ENCODE measurements around the gene SQSTM1. TPM values are rescaled to one million over a fixed set of nuclear protein-coding genes. Genes with fewer than 3 reads are reported as not detected.

SQSTM1 gene
- total RNA-seq, 1 experiment from 2014 or later: 184 TPM

DNA sequence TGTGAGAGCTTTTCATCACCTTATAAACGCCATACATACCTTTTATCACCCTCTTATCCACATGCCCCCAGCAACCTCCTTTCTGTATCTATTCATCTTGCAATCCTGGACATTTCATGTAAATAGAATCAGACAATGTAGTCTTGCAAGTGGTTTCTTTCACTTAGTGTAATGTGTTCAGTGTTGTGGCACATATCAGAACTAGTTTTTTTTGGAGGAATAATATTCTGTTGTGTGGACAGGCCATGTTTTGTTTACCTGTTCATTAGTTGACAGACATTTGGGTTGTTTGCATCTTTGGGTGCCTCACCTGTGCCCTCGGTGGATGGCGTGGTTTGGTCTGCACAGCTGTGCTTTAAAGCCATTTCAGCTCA is 1.3 kb downstream of the SQSTM1 start:
- no peaks in the 10 kb centered on the region for H3K27me3 ChIP-seq (ENCODE audit: control insufficient read depth, insufficient read depth, low read length)
- no peak for DNase-seq
- peak overlapping the region; percentile 94 for H3K4me3 ChIP-seq (ENCODE audit: insufficient read depth, low read depth, low read length)
- peaks cover 32% of the 10 kb centered on the region for H3K36me3 ChIP-seq (replicated peaks; ENCODE audit: control insufficient read depth, insufficient read depth, low read length)

GRCh38 chr5:179822444-179822990 is 1.8 kb downstream of the SQSTM1 start:
- Histone ChIP-seq H3K27me3 (ENCODE audit: control insufficient read depth, insufficient read depth, low read length) (no peaks in the 10 kb centered on the region), H3K4me3 (ENCODE audit: insufficient read depth, low read depth, low read length) (no peak overlapping the region; the same call in 1 of the 2 replicates), H3K36me3 (replicated peaks; ENCODE audit: control insufficient read depth, insufficient read depth, low read length) (peaks cover 32% of the 10 kb centered on the region)
- DNase-seq: no peak

DNA sequence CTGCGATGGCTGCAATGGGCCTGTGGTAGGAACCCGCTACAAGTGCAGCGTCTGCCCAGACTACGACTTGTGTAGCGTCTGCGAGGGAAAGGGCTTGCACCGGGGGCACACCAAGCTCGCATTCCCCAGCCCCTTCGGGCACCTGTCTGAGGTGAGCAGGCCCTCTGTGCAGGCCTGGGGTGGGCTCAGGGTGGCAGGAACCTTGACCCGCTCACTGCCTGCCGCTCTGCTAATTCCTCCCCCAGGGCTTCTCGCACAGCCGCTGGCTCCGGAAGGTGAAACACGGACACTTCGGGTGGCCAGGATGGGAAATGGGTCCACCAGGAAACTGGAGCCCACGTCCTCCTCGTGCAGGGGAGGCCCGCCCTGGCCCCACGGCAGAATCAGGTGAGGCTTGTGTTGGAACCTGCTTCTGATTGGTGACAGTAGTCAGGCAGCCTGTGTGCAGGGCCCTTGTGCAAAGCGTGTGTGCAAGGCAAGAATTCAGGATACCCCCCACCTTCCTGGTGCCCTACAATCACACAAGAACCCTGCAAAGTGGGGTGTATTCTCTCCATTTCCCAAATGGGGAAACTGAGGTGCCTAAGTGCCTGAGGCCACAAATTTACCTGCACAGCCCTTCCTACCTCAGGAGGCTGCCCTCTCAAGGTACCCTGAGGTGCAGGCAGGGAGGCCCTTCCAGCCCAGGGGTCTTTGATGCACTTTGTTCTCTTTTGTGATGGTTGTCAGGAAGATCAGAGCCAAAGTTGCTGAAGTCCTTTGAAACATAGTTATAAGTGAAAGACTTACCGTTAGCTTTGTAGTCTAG is 3.4 kb downstream of the SQSTM1 start:
- H3K4me3 ChIP-seq (ENCODE audit: insufficient read depth, low read depth, low read length): no peak overlapping the region
- peaks cover 36% of the 10 kb centered on the region for H3K36me3 ChIP-seq (replicated peaks; ENCODE audit: control insufficient read depth, insufficient read depth, low read length)
- H3K27me3 ChIP-seq (ENCODE audit: control insufficient read depth, insufficient read depth, low read length): no peaks in the 10 kb centered on the region
- peak; percentile 22 for DNase-seq

DNA sequence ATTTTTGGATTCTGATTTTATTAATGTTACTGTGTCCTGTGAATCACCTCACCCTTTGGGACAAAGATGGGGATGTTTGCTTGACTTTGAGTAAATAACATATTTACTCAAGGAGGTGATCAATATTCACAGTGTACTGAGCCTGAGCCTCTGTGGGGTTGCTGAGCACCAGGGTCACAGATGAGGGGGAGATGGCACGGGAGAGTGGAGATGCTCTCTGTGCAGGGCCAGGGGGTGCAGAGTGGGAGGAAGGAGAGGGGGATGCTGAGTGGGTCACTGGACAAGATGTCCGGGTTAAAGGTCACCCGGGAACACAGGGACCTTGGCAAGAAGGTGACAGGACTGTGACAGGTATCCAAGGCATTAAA is 4.0 kb downstream of the SQSTM1 start:
- H3K4me3 ChIP-seq (ENCODE audit: insufficient read depth, low read depth, low read length): no peak overlapping the region
- H3K36me3 ChIP-seq (replicated peaks; ENCODE audit: control insufficient read depth, insufficient read depth, low read length): peaks cover 38% of the 10 kb centered on the region
- peak; percentile 26 for DNase-seq
- no peaks in the 10 kb centered on the region for H3K27me3 ChIP-seq (ENCODE audit: control insufficient read depth, insufficient read depth, low read length)

DNA sequence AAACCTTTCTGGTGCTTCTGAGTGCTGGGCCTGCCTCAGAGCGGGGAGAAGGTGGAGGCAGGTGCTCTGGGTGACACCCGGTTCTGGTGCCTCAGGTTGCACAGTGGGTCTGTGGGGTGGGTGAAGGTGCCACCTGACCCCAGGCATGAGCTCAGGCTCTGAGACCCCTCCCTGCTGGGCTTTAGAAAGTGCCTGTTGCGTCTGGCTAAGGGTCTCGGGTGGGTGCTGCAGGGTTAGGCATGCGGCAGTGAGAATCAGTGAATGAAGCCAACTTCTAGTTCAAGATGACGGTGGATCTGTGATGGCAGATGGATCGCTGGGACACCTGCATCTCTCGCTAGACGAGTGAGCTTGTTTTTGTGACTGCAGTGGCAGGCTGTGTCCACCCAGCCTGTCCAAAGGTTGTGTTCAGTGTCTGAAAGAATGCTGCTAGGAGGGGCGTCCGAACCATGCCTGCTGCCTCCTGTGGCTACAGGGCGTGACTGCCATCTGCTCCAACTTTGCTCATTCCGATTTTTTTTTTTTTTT is 5.0 kb downstream of the SQSTM1 start:
- peak; percentile 44 for DNase-seq
- Histone ChIP-seq H3K36me3 (replicated peaks; ENCODE audit: control insufficient read depth, insufficient read depth, low read length) (peaks cover 41% of the 10 kb centered on the region), H3K27me3 (ENCODE audit: control insufficient read depth, insufficient read depth, low read length) (no peaks in the 10 kb centered on the region), H3K4me3 (ENCODE audit: insufficient read depth, low read depth, low read length) (no peak overlapping the region)

GRCh38 chr5:179827680-179828079 is 7.0 kb downstream of the SQSTM1 start:
- H3K27me3 ChIP-seq (ENCODE audit: control insufficient read depth, insufficient read depth, low read length): no peaks in the 10 kb centered on the region
- no peak overlapping the region for H3K4me3 ChIP-seq (ENCODE audit: insufficient read depth, low read depth, low read length)
- DNase-seq: peak; percentile 70
- peaks cover 51% of the 10 kb centered on the region for H3K36me3 ChIP-seq (replicated peaks; ENCODE audit: control insufficient read depth, insufficient read depth, low read length)

GRCh38 chr5:179828756-179829421 is 8.2 kb downstream of the SQSTM1 start:
- Histone ChIP-seq H3K27me3 (ENCODE audit: control insufficient read depth, insufficient read depth, low read length) (no peaks in the 10 kb centered on the region), H3K36me3 (replicated peaks; ENCODE audit: control insufficient read depth, insufficient read depth, low read length) (peaks cover 57% of the 10 kb centered on the region), H3K4me3 (ENCODE audit: insufficient read depth, low read depth, low read length) (no peak overlapping the region)
- peak; percentile 60 for DNase-seq

- no peak for DNase-seq
- Histone ChIP-seq H3K36me3 (replicated peaks; ENCODE audit: control insufficient read depth, insufficient read depth, low read length) (peaks cover 48% of the 10 kb centered on the region), H3K4me3 (ENCODE audit: insufficient read depth, low read depth, low read length) (no peak overlapping the region), H3K27me3 (ENCODE audit: control insufficient read depth, insufficient read depth, low read length) (no peaks in the 10 kb centered on the region)
These were observed 9.2 kb downstream of the SQSTM1 start for GRCh38 chr5:179829732-179830435.

- Histone ChIP-seq H3K27me3 (ENCODE audit: control insufficient read depth, insufficient read depth, low read length) (no peaks in the 10 kb centered on the region), H3K36me3 (replicated peaks; ENCODE audit: control insufficient read depth, insufficient read depth, low read length) (peaks cover 38% of the 10 kb centered on the region), H3K4me3 (ENCODE audit: insufficient read depth, low read depth, low read length) (no peak overlapping the region)
- DNase-seq: no peak
These were observed 10.2 kb downstream of the SQSTM1 start for GRCh38 chr5:179830818-179831468.

DNA sequence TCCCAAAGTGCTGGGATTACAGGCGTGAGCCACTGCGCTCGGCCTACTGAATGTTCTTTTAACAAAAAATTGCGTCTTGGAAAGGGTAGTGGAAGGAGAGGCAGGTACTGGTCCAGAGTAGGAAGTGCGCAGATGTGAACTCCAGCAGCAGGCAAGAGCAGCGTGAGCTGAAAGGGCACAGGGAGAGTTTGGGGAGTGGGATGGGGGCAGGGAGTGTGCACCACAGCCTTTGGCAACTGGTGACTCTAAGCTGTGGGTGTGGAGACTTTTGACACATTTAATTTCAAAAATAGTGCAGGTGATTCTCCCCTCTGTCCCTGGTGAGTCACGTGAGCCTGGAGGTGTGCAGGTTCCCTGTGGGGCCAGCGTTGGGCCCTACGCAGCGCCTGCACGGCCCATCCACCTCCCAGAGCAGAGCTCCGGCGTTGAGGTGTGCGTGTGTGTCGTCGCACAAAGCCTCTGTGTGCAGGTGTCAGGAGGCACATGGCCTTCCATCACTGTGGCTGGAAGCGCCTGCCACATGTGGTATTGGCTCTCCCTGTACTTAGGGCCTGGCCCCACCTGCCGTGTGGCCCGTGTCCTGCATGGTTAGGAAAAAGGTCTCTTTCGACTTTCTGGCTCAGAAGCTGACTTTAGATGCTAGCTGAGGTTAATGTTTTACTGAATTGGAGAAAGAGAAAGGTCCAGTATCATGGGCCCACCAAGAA is 11.5 kb downstream of the SQSTM1 start:
- H3K4me3 ChIP-seq (ENCODE audit: insufficient read depth, low read depth, low read length): no peak overlapping the region
- H3K36me3 ChIP-seq (replicated peaks; ENCODE audit: control insufficient read depth, insufficient read depth, low read length): peaks cover 46% of the 10 kb centered on the region
- no peaks in the 10 kb centered on the region for H3K27me3 ChIP-seq (ENCODE audit: control insufficient read depth, insufficient read depth, low read length)
- DNase-seq: peak; percentile 28

- DNase-seq: peak; percentile 33
- no peak overlapping the region for H3K4me3 ChIP-seq (ENCODE audit: insufficient read depth, low read depth, low read length)
- no peaks in the 10 kb centered on the region for H3K27me3 ChIP-seq (ENCODE audit: control insufficient read depth, insufficient read depth, low read length)
- peaks cover 54% of the 10 kb centered on the region for H3K36me3 ChIP-seq (replicated peaks; ENCODE audit: control insufficient read depth, insufficient read depth, low read length)
These were observed 12.5 kb downstream of the SQSTM1 start for GRCh38 chr5:179833056-179833708.

DNA sequence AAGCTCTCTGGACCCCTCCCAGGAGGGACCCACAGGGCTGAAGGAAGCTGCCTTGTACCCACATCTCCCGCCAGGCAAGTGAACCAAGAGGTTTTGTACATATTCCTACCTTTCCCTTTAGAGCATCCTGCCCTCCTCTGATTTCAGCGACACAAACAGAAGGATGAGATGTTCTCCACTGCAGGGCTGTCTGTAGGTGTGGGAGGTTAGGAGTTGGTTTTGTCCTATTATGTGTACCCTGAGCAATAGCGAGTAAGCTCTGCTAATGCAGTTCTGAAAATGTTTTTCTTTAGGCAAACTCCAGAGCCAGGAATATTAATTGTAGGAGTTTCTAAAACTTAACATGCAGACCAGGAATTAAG is 13.0 kb downstream of the SQSTM1 start:
- DNase-seq: peak; percentile 24
- no peak overlapping the region for H3K4me3 ChIP-seq (ENCODE audit: insufficient read depth, low read depth, low read length)
- H3K27me3 ChIP-seq (ENCODE audit: control insufficient read depth, insufficient read depth, low read length): no peaks in the 10 kb centered on the region
- peaks cover 55% of the 10 kb centered on the region for H3K36me3 ChIP-seq (replicated peaks; ENCODE audit: control insufficient read depth, insufficient read depth, low read length)

GRCh38 chr5:179834120-179834519 is 13.4 kb downstream of the SQSTM1 start:
- no peak overlapping the region for H3K4me3 ChIP-seq (ENCODE audit: insufficient read depth, low read depth, low read length)
- peaks cover 52% of the 10 kb centered on the region for H3K36me3 ChIP-seq (replicated peaks; ENCODE audit: control insufficient read depth, insufficient read depth, low read length)
- peak; percentile 44 for DNase-seq
- no peaks in the 10 kb centered on the region for H3K27me3 ChIP-seq (ENCODE audit: control insufficient read depth, insufficient read depth, low read length)

All from H7 (cell line).